SK-N-SH treated with all-trans-retinoic acid at 6 μM for 48 hours (cell line): ENCODE data around the gene TBX1.

ENCODE experiments used
- ATAC-seq: fragments of 200-7000 bp; cut with Tn5 transposase; 3 replicates; pipeline ENCODE4 v1.9.1; 2020; ENCODE audit warnings: mild to moderate bottlenecking, moderate library complexity
- BACH2 ChIP-seq: fragments of 250-450 bp; sonication (Bioruptor Pico); IDR thresholded peaks from 2 replicates; pipeline ENCODE4 v1.9.0; 2021; ENCODE audit warnings: mild to moderate bottlenecking, borderline replicate concordance
- CREB5 ChIP-seq: fragments of 250-450 bp; sonication (Bioruptor Pico); IDR thresholded peaks from 2 replicates; pipeline ENCODE4 v1.5.1; 2020; ENCODE audit warnings: low read depth, mild to moderate bottlenecking, moderate library complexity
- CSDC2 ChIP-seq: fragments of 250-450 bp; sonication (Bioruptor Pico); IDR thresholded peaks from 2 replicates; pipeline ENCODE4 v1.5.0; 2020; ENCODE audit warnings: mild to moderate bottlenecking, moderate library complexity
- ESRRG ChIP-seq: fragments of 250-450 bp; sonication (Bioruptor Pico); IDR thresholded peaks from 2 replicates; pipeline ENCODE4 v1.6.1; 2021; ENCODE audit warnings: mild to moderate bottlenecking
- GLIS3 ChIP-seq: fragments of 250-450 bp; sonication (Bioruptor Pico); IDR thresholded peaks from 2 replicates; pipeline ENCODE4 v1.5.0; 2020; ENCODE audit warnings: mild to moderate bottlenecking, moderate library complexity
- ISL1 ChIP-seq: fragments of 250-450 bp; sonication (Bioruptor Pico); IDR thresholded peaks from 2 replicates; pipeline ENCODE4 v2.1.2; 2022; ENCODE audit warnings: mild to moderate bottlenecking, moderate library complexity
- OSR1 ChIP-seq: fragments of 250-450 bp; sonication (Bioruptor Pico); IDR thresholded peaks from 2 replicates; pipeline ENCODE4 v1.8.0; 2022; ENCODE audit warnings: moderate library complexity, mild to moderate bottlenecking, inconsistent platforms
- PPARA ChIP-seq: fragments of 250-450 bp; sonication (Bioruptor Pico); IDR thresholded peaks from 2 replicates; pipeline ENCODE4 v1.5.0; 2020; ENCODE audit warnings: mild to moderate bottlenecking, borderline replicate concordance
- RARB ChIP-seq: fragments of 250-450 bp; sonication (Bioruptor Pico); IDR thresholded peaks from 2 replicates; pipeline ENCODE4 v1.8.0; 2021; ENCODE audit warnings: mild to moderate bottlenecking, moderate library complexity
- TCF4 ChIP-seq: fragments of 250-450 bp; sonication (Bioruptor Pico); IDR thresholded peaks from 2 replicates; pipeline ENCODE4 v1.8.0; 2021; ENCODE audit warnings: mild to moderate bottlenecking, moderate library complexity, borderline replicate concordance
- TOX ChIP-seq: fragments of 250-450 bp; sonication (Bioruptor Pico); IDR thresholded peaks from 2 replicates; pipeline ENCODE4 v1.8.0; 2021; ENCODE audit warnings: mild to moderate bottlenecking, moderate library complexity, borderline replicate concordance
- TSHZ2 ChIP-seq: fragments of 250-450 bp; sonication (Bioruptor Pico); IDR thresholded peaks from 2 replicates; pipeline ENCODE4 v1.5.0; 2020; ENCODE audit warnings: mild to moderate bottlenecking, moderate library complexity
- ZFP3 ChIP-seq: fragments of 250-450 bp; sonication (Bioruptor Pico); IDR thresholded peaks from 2 replicates; pipeline ENCODE4 v1.5.0; 2020; ENCODE audit warnings: mild to moderate bottlenecking, moderate library complexity
- ZNF70 ChIP-seq: fragments of 450-650 bp; formaldehyde crosslinking; IDR thresholded peaks from 2 replicates; pipeline ENCODE4 v1.5.0; 2020; ENCODE audit warnings: mild to moderate bottlenecking, moderate library complexity
- ZNF8 ChIP-seq: fragments of 450-650 bp; formaldehyde crosslinking; IDR thresholded peaks from 2 replicates; pipeline ENCODE4 v1.5.0; 2020; ENCODE audit warnings: mild to moderate bottlenecking, moderate library complexity
- TF ChIP-seq, protein P1 (sequence below): fragments of 250-450 bp; sonication (Bioruptor Pico); IDR thresholded peaks from 2 replicates; pipeline ENCODE4 v1.5.1; 2021; ENCODE audit warnings: mild to moderate bottlenecking, moderate library complexity
- TF ChIP-seq, protein P2 (sequence below): fragments of 250-450 bp; sonication (Bioruptor Pico); IDR thresholded peaks from 2 replicates; pipeline ENCODE4 v1.8.0; 2020; ENCODE audit warnings: mild to moderate bottlenecking, moderate library complexity, borderline replicate concordance

The TBX1 gene

DNA sequence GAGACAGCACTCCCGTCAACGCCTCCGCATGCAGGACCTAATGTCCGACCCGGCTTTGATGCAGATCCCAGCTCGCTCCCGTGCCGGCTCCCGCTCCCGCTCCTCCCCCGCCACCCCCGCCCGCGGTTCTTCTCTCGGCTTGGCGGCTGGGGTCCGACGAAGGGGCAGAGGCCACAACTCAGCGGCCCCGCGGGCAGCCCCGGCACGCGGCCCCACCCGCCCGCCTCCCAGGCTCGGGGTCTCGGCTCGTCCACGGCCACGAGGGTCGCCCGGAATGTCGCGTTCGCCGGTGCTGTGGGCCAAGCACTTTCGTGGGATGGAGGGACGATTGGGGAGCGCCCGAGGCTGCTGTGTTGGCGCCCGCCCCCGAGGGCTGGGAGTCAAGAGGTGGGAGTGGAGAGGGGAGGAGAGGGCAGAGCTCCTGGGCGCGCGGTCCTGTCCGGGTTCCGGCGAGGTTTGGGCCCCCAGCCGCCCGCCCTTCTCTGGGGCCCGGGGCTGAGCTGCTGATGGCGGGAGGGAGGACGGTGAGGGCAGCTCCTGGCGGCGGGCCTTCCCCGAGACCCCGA lies 5.3 kb upstream of the TBX1 start:
- no peak for ATAC-seq
- no peak for TF ChIP-seq TOX (CRISPR knock-in tag)
- no peak for TF ChIP-seq ZNF8 (CRISPR knock-in tag)
- no peak for TF ChIP-seq RARB (CRISPR knock-in tag)
- TF ChIP-seq, protein P1, sequence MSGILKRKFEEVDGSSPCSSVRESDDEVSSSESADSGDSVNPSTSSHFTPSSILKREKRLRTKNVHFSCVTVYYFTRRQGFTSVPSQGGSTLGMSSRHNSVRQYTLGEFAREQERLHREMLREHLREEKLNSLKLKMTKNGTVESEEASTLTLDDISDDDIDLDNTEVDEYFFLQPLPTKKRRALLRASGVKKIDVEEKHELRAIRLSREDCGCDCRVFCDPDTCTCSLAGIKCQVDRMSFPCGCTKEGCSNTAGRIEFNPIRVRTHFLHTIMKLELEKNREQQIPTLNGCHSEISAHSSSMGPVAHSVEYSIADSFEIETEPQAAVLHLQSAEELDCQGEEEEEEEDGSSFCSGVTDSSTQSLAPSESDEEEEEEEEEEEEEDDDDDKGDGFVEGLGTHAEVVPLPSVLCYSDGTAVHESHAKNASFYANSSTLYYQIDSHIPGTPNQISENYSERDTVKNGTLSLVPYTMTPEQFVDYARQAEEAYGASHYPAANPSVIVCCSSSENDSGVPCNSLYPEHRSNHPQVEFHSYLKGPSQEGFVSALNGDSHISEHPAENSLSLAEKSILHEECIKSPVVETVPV (CRISPR knock-in tag): no peak

DNA sequence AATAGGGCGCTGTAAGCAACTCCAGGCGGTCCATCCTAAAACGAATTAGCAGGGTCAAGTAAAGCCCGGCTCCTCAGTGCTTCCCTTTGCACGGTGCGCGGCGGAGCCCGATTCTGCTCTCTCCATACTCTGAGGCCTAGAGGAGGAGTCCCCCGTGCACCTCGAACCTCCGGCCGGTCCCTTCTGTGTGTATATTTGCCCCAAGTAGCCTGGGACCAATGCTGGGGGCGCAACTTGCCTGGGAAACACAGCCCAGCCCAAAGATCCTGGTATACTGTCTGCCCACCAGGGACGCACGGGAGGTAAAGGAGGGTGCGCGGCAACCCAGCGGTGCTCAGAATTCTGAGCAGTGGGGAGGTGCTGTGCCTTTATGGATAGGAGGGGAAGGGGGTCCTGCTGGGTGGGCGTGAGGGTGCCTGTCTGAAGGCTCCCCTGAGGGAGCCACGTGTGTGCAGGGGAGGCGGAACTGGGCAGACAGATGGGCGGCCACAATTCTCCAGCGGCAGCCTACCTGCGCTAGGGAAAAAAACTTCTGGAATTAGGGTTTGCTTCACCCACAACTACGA lies 4.8 kb upstream of the TBX1 start:
- TF ChIP-seq CSDC2 (CRISPR knock-in tag) (no peak), OSR1 (CRISPR knock-in tag) (no peak), TSHZ2 (CRISPR knock-in tag) (no peak), PPARA (CRISPR knock-in tag) (no peak)
- TF ChIP-seq, all 23 proteins: peak for 0
- peak; percentile 35 for ATAC-seq

- ATAC-seq: peak; percentile 48
- TF ChIP-seq ZFP3 (peak; percentile 90), ISL1 (CRISPR knock-in tag) (no peak)
Observed at GRCh38 chr22:19756288-19757128, 4.1 kb upstream of the TBX1 start.

GRCh38 chr22:19757140-19757984 lies 3.2 kb upstream of the TBX1 start:
- peak; percentile 10; the same call in 1 of the 3 replicates for ATAC-seq
- TF ChIP-seq BACH2 (CRISPR knock-in tag): no peak
- no peak for TF ChIP-seq ESRRG (CRISPR knock-in tag)
- no peak for TF ChIP-seq ZNF8 (CRISPR knock-in tag)
- no peak for TF ChIP-seq ISL1 (CRISPR knock-in tag)
- TF ChIP-seq GLIS3 (CRISPR knock-in tag): no peak
- TF ChIP-seq ZNF70 (CRISPR knock-in tag): no peak
- TF ChIP-seq CSDC2 (CRISPR knock-in tag): no peak
- TF ChIP-seq, protein P2, sequence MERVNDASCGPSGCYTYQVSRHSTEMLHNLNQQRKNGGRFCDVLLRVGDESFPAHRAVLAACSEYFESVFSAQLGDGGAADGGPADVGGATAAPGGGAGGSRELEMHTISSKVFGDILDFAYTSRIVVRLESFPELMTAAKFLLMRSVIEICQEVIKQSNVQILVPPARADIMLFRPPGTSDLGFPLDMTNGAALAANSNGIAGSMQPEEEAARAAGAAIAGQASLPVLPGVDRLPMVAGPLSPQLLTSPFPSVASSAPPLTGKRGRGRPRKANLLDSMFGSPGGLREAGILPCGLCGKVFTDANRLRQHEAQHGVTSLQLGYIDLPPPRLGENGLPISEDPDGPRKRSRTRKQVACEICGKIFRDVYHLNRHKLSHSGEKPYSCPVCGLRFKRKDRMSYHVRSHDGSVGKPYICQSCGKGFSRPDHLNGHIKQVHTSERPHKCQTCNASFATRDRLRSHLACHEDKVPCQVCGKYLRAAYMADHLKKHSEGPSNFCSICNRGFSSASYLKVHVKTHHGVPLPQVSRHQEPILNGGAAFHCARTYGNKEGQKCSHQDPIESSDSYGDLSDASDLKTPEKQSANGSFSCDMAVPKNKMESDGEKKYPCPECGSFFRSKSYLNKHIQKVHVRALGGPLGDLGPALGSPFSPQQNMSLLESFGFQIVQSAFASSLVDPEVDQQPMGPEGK: no peak
- TF ChIP-seq CREB5: no peak
- no peak for TF ChIP-seq RARB (CRISPR knock-in tag)
- no peak for TF ChIP-seq TCF4 (CRISPR knock-in tag)
- TF ChIP-seq, protein P1 (CRISPR knock-in tag): no peak
- no peak for TF ChIP-seq ZFP3
- TF ChIP-seq PPARA (CRISPR knock-in tag): no peak
- no peak for TF ChIP-seq TOX (CRISPR knock-in tag)
- no peak for TF ChIP-seq TSHZ2 (CRISPR knock-in tag)
